Osteocyte (in vitro differentiated cells): Measurements from ENCODE around the gene GPD2. TPM values are rescaled to one million over a fixed set of nuclear protein-coding genes. Genes with fewer than 3 reads are reported as not detected.

Source experiments
- DNase-seq: peaks from one replicate; pipeline ENCODE4 v3.0.0; 2021; ENCODE audit warnings: mixed read lengths; ENCODE audit not compliant: unreplicated experiment; ENCODE audit errors: extremely low spot score
- H3K27ac Mint-ChIP-seq: one replicate; pipeline ENCODE4 v1.8.0; 2021; ENCODE audit warnings: mild to moderate bottlenecking, mixed read lengths; ENCODE audit not compliant: unreplicated experiment
- H3K27me3 Mint-ChIP-seq: one replicate; pipeline ENCODE4 v1.8.0; 2021; ENCODE audit warnings: mixed read lengths; ENCODE audit not compliant: unreplicated experiment
- H3K36me3 Mint-ChIP-seq: one replicate; pipeline ENCODE4 v1.8.0; 2021; ENCODE audit warnings: mixed read lengths; ENCODE audit not compliant: unreplicated experiment
- H3K4me1 Mint-ChIP-seq: one replicate; pipeline ENCODE4 v1.8.0; 2021; ENCODE audit warnings: mixed read lengths; ENCODE audit not compliant: unreplicated experiment
- H3K4me3 Mint-ChIP-seq: one replicate; pipeline ENCODE4 v1.8.0; 2021; ENCODE audit warnings: mild to moderate bottlenecking, moderate library complexity, mixed read lengths; ENCODE audit not compliant: unreplicated experiment
- H3K9me3 Mint-ChIP-seq: one replicate; pipeline ENCODE4 v1.8.0; 2021; ENCODE audit warnings: mixed read lengths; ENCODE audit not compliant: unreplicated experiment
- CTCF ChIP-seq: fragments of 200-600 bp; sonication (generic); IDR thresholded peaks from 2 replicates; pipeline ENCODE4 v1.5.0; 2021; ENCODE audit warnings: antibody characterized with exemption, mild to moderate bottlenecking, moderate library complexity
- total RNA-seq: library from RNA; stranded (reverse); gene quantifications from 2 replicates; pipeline ENCODE4 v1.2.1, GENCODE V29; 2021

GPD2 gene
- total RNA-seq, 1 donor from 2014 or later: 21.8 TPM

DNA sequence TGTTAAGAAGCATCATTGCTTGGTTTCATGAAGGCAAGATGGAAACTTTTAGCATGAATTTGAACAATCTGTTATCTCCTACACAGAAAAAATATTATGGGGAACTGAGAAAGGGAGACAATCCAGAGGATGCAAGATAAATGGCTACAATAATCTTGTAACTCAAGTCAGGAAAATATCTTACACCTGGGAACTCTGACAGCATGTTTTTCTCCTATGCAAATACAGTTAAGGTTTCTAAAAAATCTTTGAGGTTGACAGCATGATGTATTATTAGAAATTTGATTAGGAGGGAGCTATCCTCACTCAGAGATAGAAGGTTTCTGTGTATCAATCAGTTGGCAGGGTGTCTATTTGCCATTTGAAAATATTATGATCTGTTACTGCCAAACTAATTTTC, 75.6 kb downstream of the GPD2 start:
- no peak overlapping the region for H3K4me3 Mint-ChIP-seq
- DNase-seq: no peak
- H3K27me3 Mint-ChIP-seq: no peaks in the 10 kb centered on the region
- H3K27ac Mint-ChIP-seq: no peak overlapping the region
- no peaks in the 10 kb centered on the region for H3K9me3 Mint-ChIP-seq
- H3K4me1 Mint-ChIP-seq: peaks cover 13% of the 10 kb centered on the region
- H3K36me3 Mint-ChIP-seq: peaks cover 10% of the 10 kb centered on the region
- TF ChIP-seq CTCF: no peak

DNA sequence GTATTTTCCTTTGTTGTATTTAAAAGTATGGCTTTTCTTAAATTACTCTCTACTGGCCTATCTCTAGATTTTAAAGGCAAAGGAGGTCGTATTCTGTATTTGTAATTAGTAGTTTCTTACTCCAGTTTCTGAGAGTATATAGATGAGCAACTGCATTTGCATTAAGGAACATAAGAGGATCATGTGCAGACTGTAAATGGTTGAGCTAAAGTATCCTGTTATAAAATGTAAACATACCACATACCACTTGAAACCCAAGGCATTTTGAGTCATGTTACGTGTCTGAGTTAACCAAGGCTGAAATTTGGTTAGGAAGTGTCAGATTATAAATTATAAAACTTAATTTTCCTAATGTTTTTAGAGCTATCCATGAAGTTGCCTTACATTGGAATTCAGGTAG, 76.3 kb downstream of the GPD2 start:
- TF ChIP-seq CTCF: no peak
- H3K36me3 Mint-ChIP-seq: peaks cover 10% of the 10 kb centered on the region
- H3K4me1 Mint-ChIP-seq: peaks cover 13% of the 10 kb centered on the region
- no peak overlapping the region for H3K4me3 Mint-ChIP-seq
- H3K27ac Mint-ChIP-seq: no peak overlapping the region
- no peak for DNase-seq
- no peaks in the 10 kb centered on the region for H3K9me3 Mint-ChIP-seq
- no peaks in the 10 kb centered on the region for H3K27me3 Mint-ChIP-seq

GRCh38 chr2:156513219-156513618, 77.0 kb downstream of the GPD2 start:
- H3K4me3 Mint-ChIP-seq: no peak overlapping the region
- no peaks in the 10 kb centered on the region for H3K27me3 Mint-ChIP-seq
- peaks cover 13% of the 10 kb centered on the region for H3K4me1 Mint-ChIP-seq
- TF ChIP-seq CTCF: no peak
- peaks cover 8% of the 10 kb centered on the region for H3K36me3 Mint-ChIP-seq
- no peaks in the 10 kb centered on the region for H3K9me3 Mint-ChIP-seq
- no peak for DNase-seq
- peak overlapping the region; percentile 10 for H3K27ac Mint-ChIP-seq

DNA sequence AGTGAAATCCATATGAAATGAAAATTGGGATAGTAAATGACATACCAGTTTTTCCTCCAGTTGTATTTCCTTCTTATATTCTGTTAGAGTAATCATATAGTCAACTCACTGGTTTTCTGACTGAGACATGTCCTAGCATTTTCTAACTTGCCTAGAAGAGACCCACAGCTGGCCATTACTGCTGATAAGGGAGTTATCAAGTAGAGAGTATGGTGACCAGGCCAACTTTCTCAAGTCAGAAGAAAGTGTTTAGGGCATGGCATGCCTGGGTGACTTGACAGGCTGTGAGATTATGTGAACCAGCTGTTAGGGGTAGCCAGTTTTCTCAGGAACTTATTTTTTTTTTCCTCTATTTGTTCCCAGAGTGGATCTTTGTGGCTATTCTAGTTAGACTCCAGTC, 81.2 kb downstream of the GPD2 start:
- DNase-seq: no peak
- no peaks in the 10 kb centered on the region for H3K27me3 Mint-ChIP-seq
- H3K9me3 Mint-ChIP-seq: no peaks in the 10 kb centered on the region
- H3K27ac Mint-ChIP-seq: no peak overlapping the region
- no peak overlapping the region for H3K4me3 Mint-ChIP-seq
- peaks cover 9% of the 10 kb centered on the region for H3K4me1 Mint-ChIP-seq
- no peak for TF ChIP-seq CTCF
- H3K36me3 Mint-ChIP-seq: peaks cover 20% of the 10 kb centered on the region

DNA sequence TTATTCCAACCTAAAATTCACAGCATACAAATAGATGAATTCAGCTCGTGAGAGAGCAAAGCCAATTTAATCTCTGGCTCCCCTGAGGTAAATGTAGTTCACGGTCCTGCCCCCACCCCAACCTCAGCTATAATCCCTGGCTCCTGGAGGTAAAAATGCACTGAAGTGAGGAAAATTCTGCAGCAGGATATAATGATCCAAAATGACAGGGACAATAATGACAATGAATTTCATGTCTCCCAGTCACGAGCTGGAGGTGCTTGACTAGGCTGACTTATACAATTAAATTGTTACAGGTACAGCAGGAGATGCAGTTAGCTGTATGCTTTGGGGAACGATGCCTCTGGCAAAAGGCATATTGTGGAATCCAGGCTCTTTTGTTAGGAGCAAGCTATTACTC, 82.0 kb downstream of the GPD2 start:
- TF ChIP-seq CTCF: no peak
- no peaks in the 10 kb centered on the region for H3K27me3 Mint-ChIP-seq
- no peak overlapping the region for H3K27ac Mint-ChIP-seq
- peaks cover 23% of the 10 kb centered on the region for H3K36me3 Mint-ChIP-seq
- no peak overlapping the region for H3K4me3 Mint-ChIP-seq
- H3K9me3 Mint-ChIP-seq: no peaks in the 10 kb centered on the region
- peaks cover 2% of the 10 kb centered on the region for H3K4me1 Mint-ChIP-seq
- DNase-seq: no peak
